ENCODE measurements around the gene GALNT2. TPM values are rescaled to one million over a fixed set of nuclear protein-coding genes. Genes with fewer than 3 reads are reported as not detected.

GALNT2 gene
- total and polyA plus RNA-seq, 10 of the 15 experiments (the other 5 are each of a cell fraction or from before 2014, with no cell fraction given): 0.52 to 27.7 (median 16.3) TPM

DNA sequence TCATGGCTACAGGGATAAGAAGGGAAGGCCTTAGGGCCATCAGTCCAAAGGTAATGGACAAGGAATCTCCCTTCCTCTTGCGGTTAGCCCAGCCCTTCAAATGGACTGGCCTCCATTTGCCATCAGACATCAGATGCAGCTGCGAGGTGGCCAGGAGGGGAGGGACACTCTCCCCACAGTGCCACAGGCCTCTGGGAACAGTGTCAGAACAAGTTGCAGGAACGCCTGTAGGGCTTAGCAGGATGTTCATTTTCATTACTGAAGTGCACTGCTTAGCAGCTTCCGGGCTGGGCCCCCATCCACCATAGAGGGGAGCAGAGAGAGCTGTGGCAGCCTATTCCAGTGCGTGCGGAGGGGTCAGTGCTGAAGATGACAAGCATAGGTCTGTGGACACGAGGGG, 127.5 kb downstream of the GALNT2 start:
- in situ Hi-C loops (cut with MboI): no loop called here
- WGBS (ENCODE audit: insufficient coverage, insufficient replicate concordance, low lambda C conversion rate, missing lambda C conversion rate): 67% methylated on average over 6 of the region's 7 CpGs

DNA sequence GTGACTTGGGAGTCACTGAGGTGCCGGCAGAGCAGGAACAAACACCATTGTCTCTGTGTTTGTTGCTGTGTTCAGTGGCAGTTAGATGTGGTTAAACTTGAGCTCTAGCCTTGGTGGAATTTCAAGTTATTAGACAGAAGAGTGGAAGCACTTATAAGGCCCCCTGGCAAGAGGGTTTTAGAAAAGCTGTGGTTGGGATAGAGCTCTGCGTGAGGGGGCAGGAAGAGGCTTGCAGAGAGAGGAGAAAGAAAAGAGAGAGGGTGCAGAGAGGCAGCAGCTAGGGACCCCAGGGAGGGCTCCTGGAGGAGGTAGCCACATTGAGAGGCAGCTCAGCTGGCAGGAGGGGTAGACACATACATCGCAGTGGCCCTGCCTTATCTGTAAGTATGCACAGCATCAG, 128.2 kb downstream of the GALNT2 start:
- H3K9me3 ChIP-seq (replicated peaks; ENCODE audit: control insufficient read depth, insufficient read depth, low read length): no peaks in the 10 kb centered on the region
- POLR2A ChIA-PET: no interaction called here
- no TSS peak for BruUV-seq (replicated peaks)
- no peaks in the 10 kb centered on the region for H3K79me2 ChIP-seq (ENCODE audit: control insufficient read depth, insufficient read depth, low read length)
- H3K4me3 ChIP-seq: no peak overlapping the region
- H3K27me3 ChIP-seq (replicated peaks in 1 of 2; ENCODE audit: control insufficient read depth in 2 of 2, insufficient read depth in 2 of 2, low read length in 1 of 2): no peaks in the 10 kb centered on the region
- no peak overlapping the region for H2AFZ ChIP-seq (ENCODE audit: control insufficient read depth, low read depth, low read length)
- no peak for TF ChIP-seq POLR2A (IDR thresholded peaks at IDR 0.05; ENCODE audit: low read depth, low read length)
- TF ChIP-seq, protein P1, sequence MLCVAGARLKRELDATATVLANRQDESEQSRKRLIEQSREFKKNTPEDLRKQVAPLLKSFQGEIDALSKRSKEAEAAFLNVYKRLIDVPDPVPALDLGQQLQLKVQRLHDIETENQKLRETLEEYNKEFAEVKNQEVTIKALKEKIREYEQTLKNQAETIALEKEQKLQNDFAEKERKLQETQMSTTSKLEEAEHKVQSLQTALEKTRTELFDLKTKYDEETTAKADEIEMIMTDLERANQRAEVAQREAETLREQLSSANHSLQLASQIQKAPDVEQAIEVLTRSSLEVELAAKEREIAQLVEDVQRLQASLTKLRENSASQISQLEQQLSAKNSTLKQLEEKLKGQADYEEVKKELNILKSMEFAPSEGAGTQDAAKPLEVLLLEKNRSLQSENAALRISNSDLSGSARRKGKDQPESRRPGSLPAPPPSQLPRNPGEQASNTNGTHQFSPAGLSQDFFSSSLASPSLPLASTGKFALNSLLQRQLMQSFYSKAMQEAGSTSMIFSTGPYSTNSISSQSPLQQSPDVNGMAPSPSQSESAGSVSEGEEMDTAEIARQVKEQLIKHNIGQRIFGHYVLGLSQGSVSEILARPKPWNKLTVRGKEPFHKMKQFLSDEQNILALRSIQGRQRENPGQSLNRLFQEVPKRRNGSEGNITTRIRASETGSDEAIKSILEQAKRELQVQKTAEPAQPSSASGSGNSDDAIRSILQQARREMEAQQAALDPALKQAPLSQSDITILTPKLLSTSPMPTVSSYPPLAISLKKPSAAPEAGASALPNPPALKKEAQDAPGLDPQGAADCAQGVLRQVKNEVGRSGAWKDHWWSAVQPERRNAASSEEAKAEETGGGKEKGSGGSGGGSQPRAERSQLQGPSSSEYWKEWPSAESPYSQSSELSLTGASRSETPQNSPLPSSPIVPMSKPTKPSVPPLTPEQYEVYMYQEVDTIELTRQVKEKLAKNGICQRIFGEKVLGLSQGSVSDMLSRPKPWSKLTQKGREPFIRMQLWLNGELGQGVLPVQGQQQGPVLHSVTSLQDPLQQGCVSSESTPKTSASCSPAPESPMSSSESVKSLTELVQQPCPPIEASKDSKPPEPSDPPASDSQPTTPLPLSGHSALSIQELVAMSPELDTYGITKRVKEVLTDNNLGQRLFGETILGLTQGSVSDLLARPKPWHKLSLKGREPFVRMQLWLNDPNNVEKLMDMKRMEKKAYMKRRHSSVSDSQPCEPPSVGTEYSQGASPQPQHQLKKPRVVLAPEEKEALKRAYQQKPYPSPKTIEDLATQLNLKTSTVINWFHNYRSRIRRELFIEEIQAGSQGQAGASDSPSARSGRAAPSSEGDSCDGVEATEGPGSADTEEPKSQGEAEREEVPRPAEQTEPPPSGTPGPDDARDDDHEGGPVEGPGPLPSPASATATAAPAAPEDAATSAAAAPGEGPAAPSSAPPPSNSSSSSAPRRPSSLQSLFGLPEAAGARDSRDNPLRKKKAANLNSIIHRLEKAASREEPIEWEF (IDR thresholded peaks at IDR 0.05; ENCODE audit: insufficient replicate concordance, low read depth, low read length): no peak
- FAIRE-seq (no peak), ATAC-seq (no peak), DNase-seq (ENCODE audit: low read depth, low spot score) (no peak)
- SMC1A ChIA-PET (ENCODE audit: uncharacterized antibody, unreplicated experiment): no interaction called here
- no peak overlapping the region for H3K27ac ChIP-seq (ENCODE audit: control insufficient read depth, insufficient read depth)
- H3K36me3 ChIP-seq (ENCODE audit: control insufficient read depth in 2 of 2, insufficient read depth in 2 of 2, low read length in 1 of 2): peaks cover 0 to 2% of the 10 kb centered on the region in 2 experiments; a peak in 2 of 4 replicates
- H4K20me1 ChIP-seq (ENCODE audit: control insufficient read depth, insufficient read depth): no peaks in the 10 kb centered on the region
- RAD21 ChIA-PET (ENCODE audit: unreplicated experiment): no interaction called here
- H3K4me1 ChIP-seq (ENCODE audit: control insufficient read depth, insufficient read depth, low read length): no peaks in the 10 kb centered on the region
- CTCF ChIA-PET: no interaction called here
- in situ Hi-C loops (cut with MboI): no loop called here
- WGBS (ENCODE audit: insufficient coverage, insufficient replicate concordance, low lambda C conversion rate, missing lambda C conversion rate): 89% methylated on average over 3 of the region's 3 CpGs
- H3K9ac ChIP-seq (ENCODE audit: control insufficient read depth, insufficient read depth, low read length): no peak overlapping the region
- intact Hi-C loops (cut with micrococcal nuclease; ENCODE audit: unreplicated experiment): no loop called here
- H3K4me2 ChIP-seq (ENCODE audit: control insufficient read depth, insufficient read depth): no peak overlapping the region

More for the DNA sequence above, 127.5 kb downstream of the GALNT2 start:
- no peaks in the 10 kb centered on the region for H3K9me3 ChIP-seq (replicated peaks; ENCODE audit: control insufficient read depth, insufficient read depth, low read length)
- H3K4me1 ChIP-seq (ENCODE audit: control insufficient read depth, insufficient read depth, low read length): no peaks in the 10 kb centered on the region
- DNase-seq (ENCODE audit: low read depth, low spot score) (no peak), FAIRE-seq (no peak), ATAC-seq (no peak)
- ChIA-PET POLR2A (no interaction called here), CTCF (no interaction called here), SMC1A (ENCODE audit: uncharacterized antibody, unreplicated experiment) (interaction anchor here (0.7 to 1.0 kb wide), 2 partner anchors 21 to 33 kb away, joined by 3 read pairs; no protein-coding TSS in a partner anchor), RAD21 (ENCODE audit: unreplicated experiment) (no interaction called here)
- no peak overlapping the region for H3K4me2 ChIP-seq (ENCODE audit: control insufficient read depth, insufficient read depth)
- no peaks in the 10 kb centered on the region for H4K20me1 ChIP-seq (ENCODE audit: control insufficient read depth, insufficient read depth)
- no peak overlapping the region for H3K27ac ChIP-seq (ENCODE audit: control insufficient read depth, insufficient read depth)
- H3K79me2 ChIP-seq (ENCODE audit: control insufficient read depth, insufficient read depth, low read length): no peaks in the 10 kb centered on the region
- peaks cover 2% of the 10 kb centered on the region in 2 experiments; a peak in 2 of 4 replicates for H3K36me3 ChIP-seq (ENCODE audit: control insufficient read depth in 2 of 2, insufficient read depth in 2 of 2, low read length in 1 of 2)
- TF ChIP-seq ZNF217 (IDR thresholded peaks at IDR 0.05) (no peak), MTA2 (IDR thresholded peaks at IDR 0.05; ENCODE audit: low read depth) (no peak), CBFB (IDR thresholded peaks at IDR 0.05; ENCODE audit: low read depth) (no peak), SMARCA5 (IDR thresholded peaks at IDR 0.05) (no peak), FOXK2 (IDR thresholded peaks at IDR 0.05) (no peak), MEF2A (IDR thresholded peaks at IDR 0.05; ENCODE audit: insufficient read depth, low read depth, low read length) (no peak), KLF5 (IDR thresholded peaks at IDR 0.05; ENCODE audit: partially characterized antibody) (no peak), ZNF274 (IDR thresholded peaks at IDR 0.05; ENCODE audit: insufficient read depth, insufficient read length) (no peak)
- no peak overlapping the region for H2AFZ ChIP-seq (ENCODE audit: control insufficient read depth, low read depth, low read length)
- no TSS peak for BruUV-seq (replicated peaks)
- no peaks in the 10 kb centered on the region for H3K27me3 ChIP-seq (replicated peaks in 1 of 2; ENCODE audit: control insufficient read depth in 2 of 2, insufficient read depth in 2 of 2, low read length in 1 of 2)
- intact Hi-C loops (cut with micrococcal nuclease; ENCODE audit: unreplicated experiment): no loop called here
- no peak overlapping the region for H3K4me3 ChIP-seq
- H3K9ac ChIP-seq (ENCODE audit: control insufficient read depth, insufficient read depth, low read length): no peak overlapping the region
